Sciatic nerve (tissue), 2 donors: ENCODE measurements around the gene SLPI. TPM values are rescaled to one million over a fixed set of nuclear protein-coding genes. Genes with fewer than 3 reads are reported as not detected.
A peak's percentile ranks its signal among the peaks of the same experiment; 100 is the strongest.

ENCODE experiments used
- ATAC-seq: fragments of 200-7000 bp; cut with Tn5 transposase; one replicate; pipeline ENCODE4 v1.9.1; 2020; ENCODE audit warnings: mild to moderate bottlenecking, moderate library complexity
- DNase-seq: peaks from one replicate; pipeline ENCODE4 v3.0.0-alpha.2; 2020; ENCODE audit warnings: low spot score
- intact Hi-C: fragments of 100-400 bp; cut with DNase I; formaldehyde crosslinking; loops from one replicate; pipeline ENCODE4 v1.14.2; 2022
- total RNA-seq: library from RNA; stranded (reverse); fragmentation: NEBNext Ultra II Directional; extraction: Animal tissue kit (Norgen Biotek cat#: 25700); gene quantifications from one replicate; pipeline ENCODE4 v1.2.1, GENCODE V29; 2021
- donor health status: DM: no; HTN: no; CAD: no.
- donor health status: DM: no; HTN: no; CAD: no.

The SLPI gene
- total RNA-seq, 1 donor from 2014 or later = 95.5 TPM

- intact Hi-C loops = no loop called here
- ATAC-seq = peak; percentile 17
- DNase-seq = no peak
These were observed 28.6 kb upstream of the SLPI start for GRCh38 chr20:45282700-45283550.

GRCh38 chr20:45279992-45280391 lies 25.6 kb upstream of the SLPI start:
- intact Hi-C loops = no loop called here
- no peak for ATAC-seq

GRCh38 chr20:45275338-45275737 lies 21.0 kb upstream of the SLPI start:
- intact Hi-C loops = no loop called here
- ATAC-seq (no peak), DNase-seq (no peak)

More at GRCh38 chr20:45279992-45280391, 25.6 kb upstream of the SLPI start:
- no peak for DNase-seq

GRCh38 chr20:45269754-45270270 lies 15.4 kb upstream of the SLPI start:
- no peak for DNase-seq
- no peak for ATAC-seq
- intact Hi-C loops = no loop called here

- no peak for ATAC-seq
- intact Hi-C loops = no loop called here
- no peak for DNase-seq
These were observed 14.7 kb upstream of the SLPI start for GRCh38 chr20:45269056-45269455.

- no peak for ATAC-seq
- no peak for DNase-seq
- intact Hi-C loops = no loop called here
These were observed 14.2 kb upstream of the SLPI start for GRCh38 chr20:45268531-45268930.

GRCh38 chr20:45266977-45267376 lies 12.6 kb upstream of the SLPI start:
- intact Hi-C loops = no loop called here
- DNase-seq (no peak), ATAC-seq (no peak)

GRCh38 chr20:45263556-45264266 lies 9.3 kb upstream of the SLPI start:
- intact Hi-C loops = no loop called here
- no peak for ATAC-seq
- no peak for DNase-seq

GRCh38 chr20:45258664-45259063 lies 4.3 kb upstream of the SLPI start:
- intact Hi-C loops = no loop called here
- ATAC-seq = no peak

GRCh38 chr20:45258259-45258658 lies 3.9 kb upstream of the SLPI start:
- DNase-seq = no peak
- no peak for ATAC-seq
- intact Hi-C loops = no loop called here

More at GRCh38 chr20:45258664-45259063, 4.3 kb upstream of the SLPI start:
- no peak for DNase-seq

GRCh38 chr20:45257711-45258110 lies 3.3 kb upstream of the SLPI start:
- DNase-seq (no peak), ATAC-seq (no peak)
- intact Hi-C loops = no loop called here

- intact Hi-C loops = no loop called here
- DNase-seq = no peak
- ATAC-seq = no peak
These were observed 2.8 kb upstream of the SLPI start for GRCh38 chr20:45257161-45257560.

GRCh38 chr20:45253261-45253660 lies 1.1 kb downstream of the SLPI start:
- intact Hi-C loops = no loop called here
- ATAC-seq (no peak), DNase-seq (no peak)

- ATAC-seq (no peak), DNase-seq (no peak)
- intact Hi-C loops = no loop called here
These were observed 2.3 kb downstream of the SLPI start for GRCh38 chr20:45251884-45252560.

- intact Hi-C loops = no loop called here
- DNase-seq (no peak), ATAC-seq (no peak)
These were observed 5.8 kb downstream of the SLPI start for GRCh38 chr20:45248609-45249008.

GRCh38 chr20:45247865-45248264 lies 6.5 kb downstream of the SLPI start:
- ATAC-seq = no peak
- DNase-seq = no peak
- intact Hi-C loops = no loop called here

- intact Hi-C loops = no loop called here
- DNase-seq = no peak
- ATAC-seq = no peak
These were observed 8.3 kb downstream of the SLPI start for GRCh38 chr20:45246109-45246508.

- intact Hi-C loops = no loop called here
- ATAC-seq = no peak
- no peak for DNase-seq
These were observed 16.2 kb downstream of the SLPI start for GRCh38 chr20:45238139-45238538.

- DNase-seq = no peak
- intact Hi-C loops = no loop called here
- no peak for ATAC-seq
These were observed 18.4 kb downstream of the SLPI start for GRCh38 chr20:45235995-45236394.

GRCh38 chr20:45230631-45231030 lies 23.7 kb downstream of the SLPI start:
- ATAC-seq (no peak), DNase-seq (no peak)
- intact Hi-C loops = no loop called here
